Subcutaneous adipose tissue (tissue), 4 donors: Measurements from ENCODE around the gene AKTIP. TPM values are rescaled to one million over a fixed set of nuclear protein-coding genes. Genes with fewer than 3 reads are reported as not detected.

Experiments used
- total RNA-seq, 4 donors: library from RNA; depleted of rRNA; stranded (reverse); fragments of >200 nt; gene quantifications; one replicate each; pipeline ENCODE4 v1.1.0, GENCODE V29; 2016
- TF ChIP-seq, protein P1 (sequence below): fragments of 450-650 bp; IDR thresholded peaks from one replicate; pipeline ENCODE4 v1.5.1; 2016; ENCODE audit warnings: low read depth, mild to moderate bottlenecking, control low read depth, antibody characterized with exemption, moderate library complexity

The AKTIP gene
- total RNA-seq, 4 donors from 2014 or later, result 28.9 to 63.9 (median 54.2) TPM

- TF ChIP-seq, protein P1, sequence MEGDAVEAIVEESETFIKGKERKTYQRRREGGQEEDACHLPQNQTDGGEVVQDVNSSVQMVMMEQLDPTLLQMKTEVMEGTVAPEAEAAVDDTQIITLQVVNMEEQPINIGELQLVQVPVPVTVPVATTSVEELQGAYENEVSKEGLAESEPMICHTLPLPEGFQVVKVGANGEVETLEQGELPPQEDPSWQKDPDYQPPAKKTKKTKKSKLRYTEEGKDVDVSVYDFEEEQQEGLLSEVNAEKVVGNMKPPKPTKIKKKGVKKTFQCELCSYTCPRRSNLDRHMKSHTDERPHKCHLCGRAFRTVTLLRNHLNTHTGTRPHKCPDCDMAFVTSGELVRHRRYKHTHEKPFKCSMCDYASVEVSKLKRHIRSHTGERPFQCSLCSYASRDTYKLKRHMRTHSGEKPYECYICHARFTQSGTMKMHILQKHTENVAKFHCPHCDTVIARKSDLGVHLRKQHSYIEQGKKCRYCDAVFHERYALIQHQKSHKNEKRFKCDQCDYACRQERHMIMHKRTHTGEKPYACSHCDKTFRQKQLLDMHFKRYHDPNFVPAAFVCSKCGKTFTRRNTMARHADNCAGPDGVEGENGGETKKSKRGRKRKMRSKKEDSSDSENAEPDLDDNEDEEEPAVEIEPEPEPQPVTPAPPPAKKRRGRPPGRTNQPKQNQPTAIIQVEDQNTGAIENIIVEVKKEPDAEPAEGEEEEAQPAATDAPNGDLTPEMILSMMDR, result no peak
These were observed 388 bp upstream of the AKTIP start for GRCh38 chr16:53503270-53503923.

- TF ChIP-seq, protein P1, result no peak
These were observed 1.7 kb downstream of the AKTIP start for GRCh38 chr16:53501216-53501859.

GRCh38 chr16:53498984-53499383 is 4.0 kb downstream of the AKTIP start:
- TF ChIP-seq, protein P1, result no peak

- TF ChIP-seq, protein P1, result no peak
These were observed 7.7 kb downstream of the AKTIP start for GRCh38 chr16:53495325-53495724.

GRCh38 chr16:53494636-53495035 is 8.4 kb downstream of the AKTIP start:
- TF ChIP-seq, protein P1, result no peak

GRCh38 chr16:53492503-53492902 is 10.5 kb downstream of the AKTIP start:
- TF ChIP-seq, protein P1, result no peak

DNA sequence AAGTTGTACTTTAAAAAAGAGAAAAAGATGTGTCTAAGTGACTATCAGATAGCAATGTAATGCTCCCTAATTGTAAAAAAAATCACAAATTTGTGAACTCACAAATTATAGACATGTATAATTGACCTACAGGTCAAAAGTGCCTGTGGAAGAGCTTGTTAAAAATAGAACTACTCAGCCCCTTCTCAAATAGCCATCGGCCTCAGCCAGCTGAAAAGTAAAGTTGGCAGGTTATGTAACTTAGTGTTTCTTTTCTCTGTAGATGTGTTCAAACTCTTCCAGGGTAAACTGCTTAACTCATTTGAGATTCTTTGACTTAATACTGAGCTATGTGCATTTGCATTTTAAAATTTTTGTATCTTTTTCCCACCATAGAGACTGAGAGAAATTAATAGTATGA is 13.3 kb downstream of the AKTIP start:
- TF ChIP-seq, protein P1, result no peak
